Vagina (tissue), 2 donors: ENCODE data around the gene LACTB.

ENCODE experiments used
- CTCF ChIP-seq, 3 experiments: fragments of 450-650 bp in 2 of 3; fragments of 200-600 bp in 1 of 3; sonication (generic) in 1 of 3; IDR thresholded peaks; one replicate each; pipeline ENCODE4 v1.5.1; 2017 to 2019; ENCODE audit warnings: antibody characterized with exemption in 3 of 3, mild to moderate bottlenecking in 2 of 3, moderate library complexity in 2 of 3
- POLR2A ChIP-seq, 2 donors: fragments of 450-650 bp; IDR thresholded peaks; one replicate each; pipeline ENCODE4 v1.6.1; 2017; ENCODE audit warnings: antibody characterized with exemption in 2 of 2, mild to moderate bottlenecking in 2 of 2, moderate library complexity in 2 of 2
- POLR2AphosphoS5 ChIP-seq, 2 donors: sonication (generic); formaldehyde crosslinking; IDR thresholded peaks; one replicate each; pipeline ENCODE4 v1.9.0; 2017; ENCODE audit warnings: antibody characterized with exemption in 2 of 2, mild to moderate bottlenecking in 2 of 2, low read depth in 1 of 2; ENCODE audit not compliant: insufficient read depth in 1 of 2

DNA sequence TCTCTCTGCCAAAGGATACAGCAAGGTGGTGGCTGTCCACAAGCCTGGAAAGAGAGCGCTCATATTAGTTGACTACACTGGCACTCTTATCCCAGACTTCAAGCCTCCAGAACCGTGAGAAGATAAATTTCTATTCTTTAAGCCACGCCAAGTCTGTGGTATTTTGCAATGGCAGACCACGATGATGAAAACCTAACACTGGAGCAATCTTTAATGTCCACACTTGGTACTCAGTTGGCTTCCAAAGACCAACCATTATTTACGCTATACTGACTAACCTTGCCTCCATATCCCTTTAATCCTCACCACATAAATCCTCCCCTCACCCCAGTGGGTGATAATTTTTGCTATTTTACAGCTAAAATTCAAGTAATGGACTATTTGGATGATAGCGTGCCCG lies 16.9 kb upstream of the LACTB start:
- no peak for TF ChIP-seq CTCF (IDR thresholded peaks at IDR 0.05)
- TF ChIP-seq POLR2AphosphoS5 (IDR thresholded peaks at IDR 0.05; ENCODE audit: insufficient read depth in 1 of 2, low read depth in 1 of 2): no peak
- TF ChIP-seq POLR2A (IDR thresholded peaks at IDR 0.05): no peak
